ENCODE measurements around the gene SDK1. TPM values are rescaled to one million over a fixed set of nuclear protein-coding genes. Genes with fewer than 3 reads are reported as not detected.

Gene SDK1
- total and polyA plus RNA-seq, 11 donors: 2.2 to 5.8 (median 3.4) TPM

- H3K9me3 ChIP-seq: no peaks in the 10 kb centered on the region
- H3K4me1 ChIP-seq: peaks cover 0 to 4% (median 0%) of the 10 kb centered on the region in 12 donors
- H3K27me3 ChIP-seq: peaks cover 0 to 4% (median 0%) of the 10 kb centered on the region in 9 donors
- intact Hi-C loops (cut with DNase I): loop anchor here in 1 of 10 donors (10.0 kb wide), 1 partner anchor 557 kb away; no protein-coding TSS in a partner anchor
- no peak overlapping the region for H3K27ac ChIP-seq
- DNase-seq (no peak), ATAC-seq (no peak)
- TF ChIP-seq POLR2A (IDR thresholded peaks at IDR 0.05) (no peak), CTCF (IDR thresholded peaks at IDR 0.05) (no peak)
- H3K36me3 ChIP-seq: no peaks in the 10 kb centered on the region
- 80 to 88% (median 84%) methylated on average over 7 of the region's 7 CpGs for WGBS, 4 donors
- H3K4me3 ChIP-seq: no peak overlapping the region
Measured at GRCh38 chr7:3927446-3928110, 626.5 kb downstream of the SDK1 start.

- ATAC-seq (no peak), DNase-seq (no peak)
- Histone ChIP-seq H3K4me3 (no peak overlapping the region), H3K4me1 (peaks cover 0 to 4% (median 0%) of the 10 kb centered on the region in 12 donors), H3K9me3 (no peaks in the 10 kb centered on the region), H3K27me3 (peaks cover 0 to 4% (median 0%) of the 10 kb centered on the region in 9 donors), H3K27ac (no peak overlapping the region), H3K36me3 (no peaks in the 10 kb centered on the region)
- intact Hi-C loops (cut with DNase I): loop anchor here in 1 of 10 donors (10.0 kb wide), 1 partner anchor 556 kb away; no protein-coding TSS in a partner anchor
- TF ChIP-seq POLR2A (IDR thresholded peaks at IDR 0.05): no peak
- WGBS, 4 donors: 55 to 60% (median 58%) methylated on average over 14 of the region's 14 CpGs
Measured at GRCh38 chr7:3928727-3929515, 627.9 kb downstream of the SDK1 start.

GRCh38 chr7:3931843-3932242 lies 630.8 kb downstream of the SDK1 start:
- intact Hi-C loops (cut with DNase I): no loop called here
- WGBS, 4 donors: 61 to 67% (median 64%) methylated on average over 3 of the region's 3 CpGs
- H3K4me3 ChIP-seq: no peak overlapping the region

DNA sequence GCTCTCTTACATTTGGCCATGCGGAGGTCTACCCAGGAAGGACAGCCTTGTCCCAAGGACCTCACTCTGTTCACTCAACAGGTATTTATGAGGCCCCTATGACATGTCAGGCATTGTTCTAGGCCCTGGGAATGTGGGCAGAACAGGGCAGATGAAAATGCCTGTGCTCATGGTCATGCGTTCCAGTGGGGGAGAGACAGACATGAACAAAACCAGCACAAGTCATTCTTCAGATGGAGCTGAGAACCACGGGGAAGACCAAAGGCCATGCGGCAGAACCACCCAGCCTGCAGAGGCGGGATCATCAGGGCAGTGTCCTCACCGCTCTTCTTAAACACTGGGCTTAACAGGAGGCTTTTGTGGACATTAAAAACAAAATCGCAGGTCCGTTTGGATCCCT lies 636.1 kb downstream of the SDK1 start:
- peaks cover 0 to 11% (median 0%) of the 10 kb centered on the region in 12 donors for H3K9me3 ChIP-seq
- no peaks in the 10 kb centered on the region for H3K4me1 ChIP-seq
- no peak for ATAC-seq
- no peaks in the 10 kb centered on the region for H3K36me3 ChIP-seq
- TF ChIP-seq CTCF (IDR thresholded peaks at IDR 0.05) (no peak), POLR2A (IDR thresholded peaks at IDR 0.05) (no peak)
- intact Hi-C loops (cut with DNase I): no loop called here
- H3K4me3 ChIP-seq: no peak overlapping the region
- no peak for DNase-seq
- H3K27me3 ChIP-seq: no peaks in the 10 kb centered on the region
- 94 to 98% (median 96%) methylated on average over 8 of the region's 8 CpGs for WGBS, 4 donors
- no peak overlapping the region for H3K27ac ChIP-seq

More at GRCh38 chr7:3931843-3932242, 630.8 kb downstream of the SDK1 start:
- H3K9me3 ChIP-seq: peaks cover 0 to 11% (median 0%) of the 10 kb centered on the region in 12 donors
- H3K27ac ChIP-seq: no peak overlapping the region
- no peak for DNase-seq
- peaks cover 0 to 4% (median 0%) of the 10 kb centered on the region in 9 donors for H3K27me3 ChIP-seq
- ATAC-seq: no peak
- TF ChIP-seq CTCF (IDR thresholded peaks at IDR 0.05) (no peak), POLR2A (IDR thresholded peaks at IDR 0.05) (no peak)
- H3K4me1 ChIP-seq: no peaks in the 10 kb centered on the region
- no peaks in the 10 kb centered on the region for H3K36me3 ChIP-seq
